Neural crest cell (in vitro differentiated cells): ENCODE results near the gene SMYD4. TPM values are rescaled to one million over a fixed set of nuclear protein-coding genes. Genes with fewer than 3 reads are reported as not detected.
"Not testable (repeated sequence)": the region's sequence is repeated elsewhere in the genome, so short reads cannot be mapped to it uniquely, and the experiment has no call there.

Source experiments
- DNase-seq: peaks from one replicate; pipeline ENCODE4 v3.0.0; 2021; ENCODE audit warnings: low read depth, mixed read lengths, low spot score
- H3K27ac Mint-ChIP-seq: one replicate; pipeline ENCODE4 v1.8.0; 2021; ENCODE audit warnings: mild to moderate bottlenecking, mixed read lengths; ENCODE audit not compliant: unreplicated experiment
- H3K27me3 Mint-ChIP-seq: 2 replicates; pipeline ENCODE4 v1.8.0; 2021; ENCODE audit warnings: low read depth, mild to moderate bottlenecking, mixed read lengths
- H3K36me3 Mint-ChIP-seq: 2 replicates; pipeline ENCODE4 v1.8.0; 2021; ENCODE audit warnings: low read depth, mild to moderate bottlenecking, mixed read lengths
- H3K4me1 Mint-ChIP-seq: 2 replicates; pipeline ENCODE4 v1.8.0; 2021; ENCODE audit warnings: mixed read lengths
- H3K4me3 Mint-ChIP-seq: one replicate; pipeline ENCODE4 v1.8.0; 2021; ENCODE audit warnings: mild to moderate bottlenecking, mixed read lengths
- H3K9me3 Mint-ChIP-seq: 2 replicates; pipeline ENCODE4 v1.8.0; 2021; ENCODE audit warnings: mixed read lengths
- CTCF ChIP-seq: fragments of 200-600 bp; sonication (generic); conservative IDR thresholded peaks from 2 replicates; pipeline ENCODE4 v1.5.0; 2021; ENCODE audit warnings: antibody characterized with exemption, mild to moderate bottlenecking
- total RNA-seq: library from RNA; stranded (reverse); gene quantifications from 2 replicates; pipeline ENCODE4 v1.2.1, GENCODE V29; 2021

Gene SMYD4
- total RNA-seq, 1 donor from 2014 or later: 32.2 TPM

GRCh38 chr17:1807890-1808289 lies 21.8 kb downstream of the SMYD4 start:
- H3K36me3 Mint-ChIP-seq: peaks cover 7% of the 10 kb centered on the region
- TF ChIP-seq CTCF: no peak
- DNase-seq: no peak
- H3K27me3 Mint-ChIP-seq: no peaks in the 10 kb centered on the region
- H3K4me3 Mint-ChIP-seq: no peak overlapping the region
- no peaks in the 10 kb centered on the region for H3K9me3 Mint-ChIP-seq
- H3K27ac Mint-ChIP-seq: no peak overlapping the region
- H3K4me1 Mint-ChIP-seq: no peaks in the 10 kb centered on the region

GRCh38 chr17:1803280-1803679 lies 26.4 kb downstream of the SMYD4 start:
- H3K27ac Mint-ChIP-seq: no peak overlapping the region
- no peak for TF ChIP-seq CTCF
- no peaks in the 10 kb centered on the region for H3K4me1 Mint-ChIP-seq
- H3K4me3 Mint-ChIP-seq: no peak overlapping the region
- no peaks in the 10 kb centered on the region for H3K27me3 Mint-ChIP-seq
- H3K9me3 Mint-ChIP-seq: no peaks in the 10 kb centered on the region
- H3K36me3 Mint-ChIP-seq: peaks cover 5% of the 10 kb centered on the region
- DNase-seq: no peak

GRCh38 chr17:1802429-1802828 lies 27.3 kb downstream of the SMYD4 start:
- Mint-ChIP-seq H3K4me1 (no peaks in the 10 kb centered on the region), H3K4me3 (no peak overlapping the region), H3K27ac (no peak overlapping the region), H3K9me3 (no peaks in the 10 kb centered on the region), H3K36me3 (peaks cover 5% of the 10 kb centered on the region), H3K27me3 (no peaks in the 10 kb centered on the region)
- TF ChIP-seq CTCF: no peak
- DNase-seq: no peak

- no peak for TF ChIP-seq CTCF
- DNase-seq: no peak
- Mint-ChIP-seq H3K27ac (no peak overlapping the region), H3K9me3 (no peaks in the 10 kb centered on the region), H3K27me3 (no peaks in the 10 kb centered on the region), H3K36me3 (peaks cover 5% of the 10 kb centered on the region), H3K4me3 (no peak overlapping the region), H3K4me1 (no peaks in the 10 kb centered on the region)
Measured at GRCh38 chr17:1800712-1801111, 29.0 kb downstream of the SMYD4 start.

GRCh38 chr17:1800240-1800639 lies 29.5 kb downstream of the SMYD4 start:
- Mint-ChIP-seq H3K4me3 (no peak overlapping the region), H3K9me3 (no peaks in the 10 kb centered on the region), H3K36me3 (peaks cover 5% of the 10 kb centered on the region), H3K27me3 (no peaks in the 10 kb centered on the region), H3K27ac (no peak overlapping the region), H3K4me1 (no peaks in the 10 kb centered on the region)
- TF ChIP-seq CTCF: no peak
- DNase-seq: no peak

- not testable (repeated sequence) for H3K9me3 Mint-ChIP-seq, H3K27ac Mint-ChIP-seq, H3K4me3 Mint-ChIP-seq, H3K27me3 Mint-ChIP-seq, DNase-seq, H3K4me1 Mint-ChIP-seq, H3K36me3 Mint-ChIP-seq
Measured at GRCh38 chr17:1797846-1798245, 31.9 kb downstream of the SMYD4 start.
